ENCODE data around the gene TLE4. TPM values are rescaled to one million over a fixed set of nuclear protein-coding genes. Genes with fewer than 3 reads are reported as not detected.
A peak's percentile ranks its signal among the peaks of the same experiment; 100 is the strongest.

The TLE4 gene
- total RNA-seq, 1 donor from 2014 or later: 98.5 TPM

DNA sequence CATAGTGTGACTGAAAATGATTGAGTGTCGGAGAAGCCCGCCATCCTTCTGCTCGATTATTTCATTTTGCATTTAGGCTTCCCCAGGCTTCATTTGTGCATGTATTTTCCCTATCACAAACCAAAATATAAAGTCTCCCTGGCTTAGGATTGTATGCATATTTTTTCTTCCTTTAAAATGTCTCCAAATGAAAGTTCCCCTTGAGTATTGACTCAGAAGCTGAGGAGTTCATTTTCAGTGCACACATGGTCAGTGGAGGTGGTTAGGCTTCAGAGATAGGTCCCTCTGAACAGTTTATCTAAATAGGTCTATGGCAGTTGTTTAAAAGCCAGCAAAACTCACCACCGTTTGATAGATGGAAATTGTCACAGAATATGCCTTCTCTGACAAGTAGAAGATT lies 97.2 kb downstream of the TLE4 start:
- Histone ChIP-seq H3K4me1 (ENCODE audit: insufficient read depth, low read length) (peaks cover 7% of the 10 kb centered on the region), H3K4me2 (ENCODE audit: low read length) (no peak overlapping the region), H3K27ac (ENCODE audit: low read depth, low read length) (no peak overlapping the region), H2AFZ (ENCODE audit: low read depth, low read length) (no peak overlapping the region), H3K36me3 (ENCODE audit: insufficient read depth, low read length) (peaks cover 7% of the 10 kb centered on the region), H3K4me3 (ENCODE audit: insufficient read depth, low read depth, low read length) (no peak overlapping the region), H4K20me1 (ENCODE audit: insufficient read depth, low read length) (peaks cover 38% of the 10 kb centered on the region), H3K9me3 (ENCODE audit: insufficient read depth, low read depth, low read length) (no peaks in the 10 kb centered on the region), H3K9ac (ENCODE audit: low read length) (no peak overlapping the region), H3K27me3 (ENCODE audit: insufficient read depth, low read length) (no peaks in the 10 kb centered on the region), H3K79me2 (ENCODE audit: insufficient read depth, low read length) (peaks cover 10% of the 10 kb centered on the region)
- no peak overlapping the region for H3K4me3 Mint-ChIP-seq (ENCODE audit: unreplicated experiment)
- H3K36me3 Mint-ChIP-seq (ENCODE audit: low read depth, unreplicated experiment): peaks cover 14% of the 10 kb centered on the region
- H3K4me1 Mint-ChIP-seq (ENCODE audit: low read depth, unreplicated experiment): peaks cover 64% of the 10 kb centered on the region
- TF ChIP-seq EZH2 (IDR thresholded peaks at IDR 0.05; ENCODE audit: insufficient read depth, low read length): no peak
- TF ChIP-seq, protein P1, sequence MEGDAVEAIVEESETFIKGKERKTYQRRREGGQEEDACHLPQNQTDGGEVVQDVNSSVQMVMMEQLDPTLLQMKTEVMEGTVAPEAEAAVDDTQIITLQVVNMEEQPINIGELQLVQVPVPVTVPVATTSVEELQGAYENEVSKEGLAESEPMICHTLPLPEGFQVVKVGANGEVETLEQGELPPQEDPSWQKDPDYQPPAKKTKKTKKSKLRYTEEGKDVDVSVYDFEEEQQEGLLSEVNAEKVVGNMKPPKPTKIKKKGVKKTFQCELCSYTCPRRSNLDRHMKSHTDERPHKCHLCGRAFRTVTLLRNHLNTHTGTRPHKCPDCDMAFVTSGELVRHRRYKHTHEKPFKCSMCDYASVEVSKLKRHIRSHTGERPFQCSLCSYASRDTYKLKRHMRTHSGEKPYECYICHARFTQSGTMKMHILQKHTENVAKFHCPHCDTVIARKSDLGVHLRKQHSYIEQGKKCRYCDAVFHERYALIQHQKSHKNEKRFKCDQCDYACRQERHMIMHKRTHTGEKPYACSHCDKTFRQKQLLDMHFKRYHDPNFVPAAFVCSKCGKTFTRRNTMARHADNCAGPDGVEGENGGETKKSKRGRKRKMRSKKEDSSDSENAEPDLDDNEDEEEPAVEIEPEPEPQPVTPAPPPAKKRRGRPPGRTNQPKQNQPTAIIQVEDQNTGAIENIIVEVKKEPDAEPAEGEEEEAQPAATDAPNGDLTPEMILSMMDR (IDR thresholded peaks at IDR 0.05; ENCODE audit: insufficient read depth, low read depth, low read length): no peak
- DNase-seq (ENCODE audit: low read depth) (no peak), FAIRE-seq (no peak)
- no peak overlapping the region for H3K27ac Mint-ChIP-seq (ENCODE audit: unreplicated experiment)
- no peaks in the 10 kb centered on the region for H3K27me3 Mint-ChIP-seq (ENCODE audit: low read depth, unreplicated experiment)
- no peaks in the 10 kb centered on the region for H3K9me3 Mint-ChIP-seq (ENCODE audit: unreplicated experiment)

DNA sequence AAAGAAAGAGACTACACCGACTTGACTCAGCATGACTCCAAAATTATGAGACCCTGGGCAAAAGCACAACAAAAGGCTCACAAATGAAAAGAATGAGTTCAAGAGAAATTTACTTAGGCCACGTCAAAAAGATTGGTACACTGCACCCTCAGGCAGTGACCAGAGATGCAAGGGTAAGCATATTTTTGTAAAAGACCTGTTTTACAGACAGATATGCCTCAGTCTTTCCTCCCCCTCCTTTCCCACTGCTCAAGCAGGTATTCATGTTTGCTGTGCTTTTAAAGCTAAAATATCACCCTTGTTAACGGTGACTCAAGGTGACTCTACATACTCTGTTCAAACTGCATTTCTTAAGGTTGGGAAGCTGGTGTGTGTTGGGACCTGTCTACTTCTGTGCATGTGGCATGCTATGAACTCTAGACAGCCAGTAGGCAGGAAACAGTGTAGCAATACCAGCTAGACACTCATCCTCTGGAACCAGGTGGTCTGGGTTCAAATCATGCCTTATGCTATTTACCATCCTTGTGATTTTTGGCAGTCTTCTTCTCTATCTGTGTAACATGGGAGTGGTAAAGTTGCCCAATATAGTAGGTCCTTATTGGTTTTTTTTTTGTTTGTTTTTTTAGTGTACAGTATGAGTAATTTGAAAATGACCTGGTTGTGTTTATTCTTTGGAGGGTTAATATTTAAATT lies 98.7 kb downstream of the TLE4 start:
- no peak overlapping the region for H3K4me2 ChIP-seq (ENCODE audit: low read length)
- no peak overlapping the region for H3K9ac ChIP-seq (ENCODE audit: low read length)
- H2AFZ ChIP-seq (ENCODE audit: low read depth, low read length): no peak overlapping the region
- Mint-ChIP-seq H3K9me3 (ENCODE audit: unreplicated experiment) (no peaks in the 10 kb centered on the region), H3K4me1 (ENCODE audit: low read depth, unreplicated experiment) (peaks cover 51% of the 10 kb centered on the region), H3K36me3 (ENCODE audit: low read depth, unreplicated experiment) (peaks cover 16% of the 10 kb centered on the region), H3K27me3 (ENCODE audit: low read depth, unreplicated experiment) (no peaks in the 10 kb centered on the region), H3K4me3 (ENCODE audit: unreplicated experiment) (no peak overlapping the region), H3K27ac (ENCODE audit: unreplicated experiment) (no peak overlapping the region)
- FAIRE-seq (no peak), DNase-seq (ENCODE audit: low read depth) (no peak)
- H3K9me3 ChIP-seq (ENCODE audit: insufficient read depth, low read depth, low read length): no peaks in the 10 kb centered on the region
- TF ChIP-seq, protein P1 (IDR thresholded peaks at IDR 0.05; ENCODE audit: insufficient read depth, low read depth, low read length): no peak
- no peak for TF ChIP-seq EZH2 (IDR thresholded peaks at IDR 0.05; ENCODE audit: insufficient read depth, low read length)
- no peak overlapping the region for H3K27ac ChIP-seq (ENCODE audit: low read depth, low read length)
- H3K79me2 ChIP-seq (ENCODE audit: insufficient read depth, low read length): peaks cover 5% of the 10 kb centered on the region
- no peaks in the 10 kb centered on the region for H3K27me3 ChIP-seq (ENCODE audit: insufficient read depth, low read length)
- no peak overlapping the region for H3K4me3 ChIP-seq (ENCODE audit: insufficient read depth, low read depth, low read length)
- H3K36me3 ChIP-seq (ENCODE audit: insufficient read depth, low read length): peaks cover 8% of the 10 kb centered on the region
- no peaks in the 10 kb centered on the region for H3K4me1 ChIP-seq (ENCODE audit: insufficient read depth, low read length)
- H4K20me1 ChIP-seq (ENCODE audit: insufficient read depth, low read length): peaks cover 34% of the 10 kb centered on the region

DNA sequence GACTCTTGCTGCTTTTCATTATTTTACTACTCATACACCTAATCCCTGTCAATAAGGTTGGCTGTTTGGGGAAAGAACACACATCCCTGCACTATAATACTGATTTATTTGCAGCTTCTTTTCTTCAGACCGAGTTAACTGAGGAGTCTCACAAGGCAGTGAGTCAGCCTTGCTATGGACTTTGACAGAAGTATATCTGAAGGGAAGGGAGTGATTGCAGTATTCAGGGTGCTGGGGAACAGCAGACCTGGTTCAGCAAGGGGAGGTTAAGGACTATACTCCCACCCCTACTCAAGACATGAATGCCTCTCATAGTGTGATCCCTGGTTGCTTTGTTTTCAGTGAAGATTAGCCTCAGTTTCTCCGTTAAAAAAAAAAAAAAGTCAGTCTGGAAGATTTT lies 99.8 kb downstream of the TLE4 start:
- H3K36me3 ChIP-seq (ENCODE audit: insufficient read depth, low read length): peaks cover 14% of the 10 kb centered on the region
- H3K27ac ChIP-seq (ENCODE audit: low read depth, low read length): no peak overlapping the region
- Mint-ChIP-seq H3K4me3 (ENCODE audit: unreplicated experiment) (no peak overlapping the region), H3K27me3 (ENCODE audit: low read depth, unreplicated experiment) (no peaks in the 10 kb centered on the region), H3K4me1 (ENCODE audit: low read depth, unreplicated experiment) (peaks cover 50% of the 10 kb centered on the region), H3K36me3 (ENCODE audit: low read depth, unreplicated experiment) (peaks cover 16% of the 10 kb centered on the region), H3K9me3 (ENCODE audit: unreplicated experiment) (no peaks in the 10 kb centered on the region), H3K27ac (ENCODE audit: unreplicated experiment) (peak overlapping the region; percentile 70)
- H3K4me1 ChIP-seq (ENCODE audit: insufficient read depth, low read length): no peaks in the 10 kb centered on the region
- H4K20me1 ChIP-seq (ENCODE audit: insufficient read depth, low read length): peaks cover 40% of the 10 kb centered on the region
- peaks cover 5% of the 10 kb centered on the region for H3K79me2 ChIP-seq (ENCODE audit: insufficient read depth, low read length)
- no peak overlapping the region for H3K4me3 ChIP-seq (ENCODE audit: insufficient read depth, low read depth, low read length)
- no peak for FAIRE-seq
- no peaks in the 10 kb centered on the region for H3K9me3 ChIP-seq (ENCODE audit: insufficient read depth, low read depth, low read length)
- H3K27me3 ChIP-seq (ENCODE audit: insufficient read depth, low read length): no peaks in the 10 kb centered on the region
- H2AFZ ChIP-seq (ENCODE audit: low read depth, low read length): no peak overlapping the region
- H3K9ac ChIP-seq (ENCODE audit: low read length): no peak overlapping the region
- TF ChIP-seq, protein P1 (IDR thresholded peaks at IDR 0.05; ENCODE audit: insufficient read depth, low read depth, low read length): no peak
- no peak for TF ChIP-seq EZH2 (IDR thresholded peaks at IDR 0.05; ENCODE audit: insufficient read depth, low read length)
- H3K4me2 ChIP-seq (ENCODE audit: low read length): no peak overlapping the region
- no peak for DNase-seq (ENCODE audit: low read depth)
